KOPT-K1 (cell line): Measurements from ENCODE around the gene PTPRN2.

Experiments used
- H3K27ac ChIP-seq: fragments of 200-600 bp; sonication (generic); 2 replicates; pipeline ENCODE4 v1.5.1; 2016; ENCODE audit warnings: antibody characterized with exemption, mild to moderate bottlenecking, low read depth, low read length; ENCODE audit not compliant: poor library complexity, severe bottlenecking
- H3K36me3 ChIP-seq: fragments of 200-600 bp; sonication (generic); 2 replicates; pipeline ENCODE4 v1.5.1; 2017; ENCODE audit warnings: antibody characterized with exemption, mild to moderate bottlenecking, low read length, moderate library complexity; ENCODE audit not compliant: insufficient read depth
- H3K9me3 ChIP-seq: fragments of 200-600 bp; sonication (generic); 2 replicates; pipeline ENCODE4 v1.5.1; 2017; ENCODE audit warnings: antibody characterized with exemption, low read length, mild to moderate bottlenecking; ENCODE audit not compliant: insufficient read depth, poor library complexity, severe bottlenecking

The PTPRN2 gene

DNA sequence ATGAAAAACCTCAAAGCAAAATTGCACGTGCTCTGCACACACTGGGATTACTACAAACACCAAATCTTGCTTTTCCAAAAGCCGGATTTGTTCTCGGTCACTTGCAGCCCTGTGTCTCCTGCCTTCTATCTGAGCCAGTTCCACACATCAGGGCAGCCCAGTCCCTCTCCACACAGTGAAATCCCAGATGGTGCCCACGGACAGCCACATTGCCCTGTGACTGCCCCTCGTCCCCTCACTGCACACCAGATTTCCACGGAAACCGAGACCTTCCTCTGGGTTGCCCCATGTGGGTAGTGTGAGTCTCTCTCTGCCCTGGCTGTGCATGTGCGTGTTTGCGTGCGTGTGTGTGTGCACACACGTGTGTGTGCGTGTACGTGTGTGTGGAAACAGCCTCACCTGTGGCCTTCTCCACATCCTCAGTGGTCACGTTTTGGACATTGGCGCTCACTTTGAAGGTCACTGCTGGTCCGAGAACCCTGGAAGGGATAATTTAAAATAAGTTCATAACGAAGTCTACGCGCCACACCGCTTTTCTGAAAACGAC is 506.7 kb downstream of the PTPRN2 start:
- peaks cover 19% of the 10 kb centered on the region for H3K9me3 ChIP-seq
- no peak overlapping the region for H3K27ac ChIP-seq
- H3K36me3 ChIP-seq: no peaks in the 10 kb centered on the region

- no peaks in the 10 kb centered on the region for H3K9me3 ChIP-seq
- H3K36me3 ChIP-seq: no peaks in the 10 kb centered on the region
- no peak overlapping the region for H3K27ac ChIP-seq
These were observed 509.4 kb downstream of the PTPRN2 start for GRCh38 chr7:158077934-158078910.

DNA sequence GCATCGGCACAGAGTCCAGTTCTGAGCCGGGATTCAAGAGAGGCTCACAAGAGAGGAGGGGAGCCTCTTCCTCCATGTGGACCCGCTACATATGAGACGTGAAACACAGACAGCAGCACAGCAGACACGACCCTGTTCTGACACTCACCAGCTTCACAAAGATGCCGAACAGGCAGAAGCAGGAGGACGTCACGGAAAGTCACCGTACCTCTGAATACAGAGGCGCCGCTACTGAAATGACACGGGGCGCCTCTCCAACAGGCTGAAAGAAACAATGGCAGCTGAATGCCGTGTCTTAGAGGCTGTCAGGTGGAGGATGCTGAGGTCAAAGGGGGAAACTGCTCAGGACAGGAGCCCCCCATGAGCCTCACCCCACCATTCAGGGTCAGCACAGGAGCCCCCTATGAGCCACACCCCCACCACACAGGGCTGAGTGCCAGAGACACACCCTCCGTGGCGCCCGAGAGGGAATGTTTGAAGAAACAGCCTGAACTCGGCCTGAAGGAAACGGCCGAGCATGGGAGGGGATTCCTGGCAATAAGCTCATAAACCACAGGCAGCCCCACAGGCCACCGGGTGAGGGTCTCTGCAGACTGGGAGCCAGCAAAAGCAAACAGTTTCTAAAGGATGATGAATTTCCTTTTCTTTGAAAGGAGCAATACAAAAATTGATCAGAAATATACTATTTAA is 510.3 kb downstream of the PTPRN2 start:
- no peaks in the 10 kb centered on the region for H3K9me3 ChIP-seq
- no peak overlapping the region for H3K27ac ChIP-seq
- H3K36me3 ChIP-seq: no peaks in the 10 kb centered on the region

- H3K36me3 ChIP-seq: no peaks in the 10 kb centered on the region
- H3K9me3 ChIP-seq: no peaks in the 10 kb centered on the region
- no peak overlapping the region for H3K27ac ChIP-seq
These were observed 511.0 kb downstream of the PTPRN2 start for GRCh38 chr7:158076656-158077055.

DNA sequence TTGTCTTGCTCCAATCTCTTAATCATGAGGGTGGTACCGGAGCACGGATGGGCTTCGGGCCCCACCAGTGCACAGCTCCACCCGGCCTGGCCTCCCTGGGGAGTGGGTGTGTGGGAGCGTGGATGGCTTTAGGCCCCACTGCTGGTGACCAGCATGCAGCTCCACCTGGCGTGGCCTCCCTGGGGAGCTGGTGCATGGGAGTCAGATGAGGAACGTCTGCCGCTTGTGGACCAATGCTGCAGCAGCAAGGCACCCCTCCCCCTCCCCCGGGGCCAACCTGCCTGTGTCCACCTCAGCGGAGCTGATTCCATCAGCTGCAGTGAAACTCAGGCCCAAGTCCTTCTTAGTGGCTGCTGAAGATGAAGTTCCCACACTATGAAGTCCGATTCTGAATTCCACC is 511.4 kb downstream of the PTPRN2 start:
- no peaks in the 10 kb centered on the region for H3K9me3 ChIP-seq
- H3K27ac ChIP-seq: no peak overlapping the region
- H3K36me3 ChIP-seq: no peaks in the 10 kb centered on the region

- no peaks in the 10 kb centered on the region for H3K36me3 ChIP-seq
- no peak overlapping the region for H3K27ac ChIP-seq
- H3K9me3 ChIP-seq: no peaks in the 10 kb centered on the region
These were observed 512.0 kb downstream of the PTPRN2 start for GRCh38 chr7:158075633-158076001.

GRCh38 chr7:158074896-158075632 is 512.6 kb downstream of the PTPRN2 start:
- no peaks in the 10 kb centered on the region for H3K36me3 ChIP-seq
- H3K9me3 ChIP-seq: no peaks in the 10 kb centered on the region
- H3K27ac ChIP-seq: no peak overlapping the region

- no peak overlapping the region for H3K27ac ChIP-seq
- no peaks in the 10 kb centered on the region for H3K36me3 ChIP-seq
- H3K9me3 ChIP-seq: no peaks in the 10 kb centered on the region
These were observed 513.5 kb downstream of the PTPRN2 start for GRCh38 chr7:158073845-158074840.

GRCh38 chr7:158072991-158073730 is 514.5 kb downstream of the PTPRN2 start:
- H3K27ac ChIP-seq: no peak overlapping the region
- H3K9me3 ChIP-seq: no peaks in the 10 kb centered on the region
- H3K36me3 ChIP-seq: no peaks in the 10 kb centered on the region

GRCh38 chr7:158070222-158070920 is 517.3 kb downstream of the PTPRN2 start:
- H3K27ac ChIP-seq: no peak overlapping the region
- H3K36me3 ChIP-seq: no peaks in the 10 kb centered on the region
- H3K9me3 ChIP-seq: no peaks in the 10 kb centered on the region

DNA sequence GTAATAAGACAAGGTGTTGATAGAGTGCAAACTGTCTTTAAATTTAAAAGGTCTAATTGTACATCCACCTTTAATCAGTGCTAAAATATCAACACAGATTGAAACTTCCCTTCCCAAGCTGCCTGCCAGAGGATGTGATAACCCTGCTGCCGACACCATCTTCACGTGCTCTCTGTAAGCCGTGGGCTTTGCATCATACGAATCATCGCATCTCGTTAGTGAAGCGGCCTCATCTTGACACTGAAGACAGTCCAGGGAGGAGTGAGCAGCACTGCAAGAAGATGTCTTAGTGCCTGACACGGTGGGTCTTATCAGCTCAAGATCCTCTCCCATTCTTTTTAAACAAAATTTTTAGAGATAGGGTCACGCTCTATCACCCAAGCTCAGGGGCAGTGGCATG is 518.8 kb downstream of the PTPRN2 start:
- no peaks in the 10 kb centered on the region for H3K9me3 ChIP-seq
- no peaks in the 10 kb centered on the region for H3K36me3 ChIP-seq
- H3K27ac ChIP-seq: no peak overlapping the region

- Histone ChIP-seq H3K9me3 (no peaks in the 10 kb centered on the region), H3K36me3 (no peaks in the 10 kb centered on the region), H3K27ac (no peak overlapping the region)
These were observed 519.6 kb downstream of the PTPRN2 start for GRCh38 chr7:158067931-158068482.
